HAP-1 (cell line): Measurements from ENCODE around the gene TOGARAM1.

Experiments used
- DNase-seq, 2 experiments: peaks; one replicate each; pipeline ENCODE4 v3.0.0-alpha.2; 2016 to 2020; ENCODE audit warnings: low spot score in 2 of 2
- H3K27me3 ChIP-seq: fragments of 250-450 bp; sonication (Bioruptor Pico); 2 replicates; pipeline ENCODE4 v1.5.1; 2020; ENCODE audit warnings: low read depth, mild to moderate bottlenecking, moderate library complexity
- H3K36me3 ChIP-seq: fragments of 250-450 bp; sonication (Bioruptor Pico); replicated peaks from 2 replicates; pipeline ENCODE4 v1.5.1; 2020; ENCODE audit warnings: mild to moderate bottlenecking
- H3K4me1 ChIP-seq: fragments of 250-450 bp; sonication (Bioruptor Pico); 2 replicates; pipeline ENCODE4 v1.5.1; 2020; ENCODE audit warnings: mild to moderate bottlenecking
- H3K4me3 ChIP-seq: fragments of 250-450 bp; sonication (Bioruptor Pico); 2 replicates; pipeline ENCODE4 v1.5.1; 2020; ENCODE audit warnings: mild to moderate bottlenecking, moderate library complexity
- H3K9me3 ChIP-seq: fragments of 250-450 bp; sonication (Bioruptor Pico); 2 replicates; pipeline ENCODE4 v1.5.1; 2020; ENCODE audit warnings: mild to moderate bottlenecking, moderate library complexity
- in situ Hi-C: fragments of 300-500 bp; cut with MboI; formaldehyde crosslinking; loops from 3 replicates; pipeline ENCODE4 v1.14.3; 2020; ENCODE audit warnings: low sequenced_read_pairs, inconsistent platforms, mixed read lengths

TOGARAM1 gene

GRCh38 chr14:45095143-45095542, 133.2 kb downstream of the TOGARAM1 start:
- Histone ChIP-seq H3K4me1 (peaks cover 17% of the 10 kb centered on the region), H3K9me3 (no peaks in the 10 kb centered on the region), H3K4me3 (no peak overlapping the region), H3K27me3 (no peaks in the 10 kb centered on the region), H3K36me3 (peaks cover 46% of the 10 kb centered on the region)
- in situ Hi-C loops, result no loop called here
- DNase-seq, result no peak

GRCh38 chr14:45096218-45096617, 134.2 kb downstream of the TOGARAM1 start:
- Histone ChIP-seq H3K4me3 (no peak overlapping the region), H3K9me3 (no peaks in the 10 kb centered on the region), H3K36me3 (peaks cover 57% of the 10 kb centered on the region), H3K4me1 (peaks cover 16% of the 10 kb centered on the region), H3K27me3 (no peaks in the 10 kb centered on the region)
- in situ Hi-C loops, result no loop called here
- no peak for DNase-seq

- H3K27me3 ChIP-seq, result no peaks in the 10 kb centered on the region
- in situ Hi-C loops, result no loop called here
- no peak overlapping the region for H3K4me3 ChIP-seq
- peaks cover 69% of the 10 kb centered on the region for H3K36me3 ChIP-seq
- H3K9me3 ChIP-seq, result no peaks in the 10 kb centered on the region
- peak in 1 of 2 experiments; percentile 93 for DNase-seq
- peaks cover 14% of the 10 kb centered on the region for H3K4me1 ChIP-seq
These were observed 141.8 kb downstream of the TOGARAM1 start for GRCh38 chr14:45103806-45104205.

DNA sequence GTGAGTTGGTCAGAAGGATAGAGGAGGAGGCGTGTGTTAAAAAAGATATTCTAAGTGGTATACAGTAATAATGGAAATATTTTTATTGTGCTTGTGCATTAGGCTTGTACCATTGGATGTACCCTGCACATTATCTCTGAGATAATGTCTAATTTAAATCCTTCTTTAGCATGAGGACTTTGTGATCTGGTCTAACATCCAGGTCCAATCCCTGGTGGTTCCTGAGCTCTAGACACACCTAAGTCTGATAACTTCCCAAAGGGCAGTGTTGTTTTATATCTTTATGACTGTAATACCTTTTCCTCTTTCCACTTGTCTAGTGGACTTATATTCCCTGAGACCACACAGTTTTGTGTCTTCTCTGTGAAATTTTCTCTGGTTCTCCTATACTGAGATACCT, 142.6 kb downstream of the TOGARAM1 start:
- no peak for DNase-seq
- Histone ChIP-seq H3K4me3 (no peak overlapping the region), H3K9me3 (no peaks in the 10 kb centered on the region), H3K27me3 (no peaks in the 10 kb centered on the region), H3K4me1 (peaks cover 12% of the 10 kb centered on the region), H3K36me3 (peaks cover 74% of the 10 kb centered on the region)
- in situ Hi-C loops, result no loop called here

DNA sequence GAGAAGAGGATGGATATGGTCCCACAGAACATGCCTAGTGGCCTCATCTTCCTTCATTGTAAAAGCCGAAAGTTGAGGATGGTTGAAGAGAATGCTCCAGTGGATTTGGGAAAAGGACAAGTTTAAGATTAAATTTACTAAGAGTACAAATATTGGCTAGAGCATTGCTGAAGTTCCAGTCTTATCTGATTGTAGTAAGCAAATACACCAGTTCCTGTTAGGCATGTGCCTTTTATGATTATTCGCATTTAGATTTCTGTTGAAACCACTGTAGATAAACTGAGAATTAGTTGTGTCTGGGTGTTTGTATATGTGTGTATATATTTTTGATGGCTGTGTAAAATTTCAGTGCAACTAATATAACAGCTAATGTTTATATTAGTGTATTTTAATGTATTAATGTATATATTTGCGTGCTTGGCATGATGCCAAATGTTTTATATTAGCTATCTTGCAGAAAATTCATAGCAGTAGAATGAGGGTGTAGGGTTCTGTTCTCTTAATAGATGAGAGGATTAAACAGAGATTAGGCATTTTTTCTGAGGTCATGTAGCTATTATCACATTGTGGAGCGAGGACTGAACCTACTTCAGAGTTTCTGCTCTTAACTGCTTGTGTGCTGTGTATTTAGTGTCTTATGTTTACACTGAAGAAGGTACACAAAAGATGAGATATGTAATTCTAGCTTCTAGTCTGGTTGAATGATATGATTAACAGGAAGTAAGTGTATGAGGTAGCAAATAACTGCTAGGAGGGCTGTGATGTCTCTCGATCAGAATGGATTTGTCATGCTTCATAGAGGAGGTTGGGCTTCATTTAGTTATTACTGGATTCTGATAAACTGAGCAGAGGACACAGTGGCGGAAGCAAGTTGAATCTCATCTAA, 151.1 kb downstream of the TOGARAM1 start:
- Histone ChIP-seq H3K27me3 (no peaks in the 10 kb centered on the region), H3K4me3 (no peak overlapping the region), H3K9me3 (no peaks in the 10 kb centered on the region), H3K36me3 (peaks cover 86% of the 10 kb centered on the region), H3K4me1 (peaks cover 7% of the 10 kb centered on the region)
- no peak for DNase-seq
- in situ Hi-C loops, result no loop called here

- DNase-seq, result no peak
- Histone ChIP-seq H3K9me3 (no peaks in the 10 kb centered on the region), H3K4me1 (peaks cover 7% of the 10 kb centered on the region), H3K4me3 (no peak overlapping the region), H3K27me3 (no peaks in the 10 kb centered on the region), H3K36me3 (peaks cover 90% of the 10 kb centered on the region)
- in situ Hi-C loops, result no loop called here
These were observed 152.3 kb downstream of the TOGARAM1 start for GRCh38 chr14:45114327-45114726.

- Histone ChIP-seq H3K4me1 (peaks cover under 1% of the 10 kb centered on the region; the same call in 1 of the 2 replicates), H3K9me3 (no peaks in the 10 kb centered on the region), H3K4me3 (no peak overlapping the region), H3K27me3 (no peaks in the 10 kb centered on the region), H3K36me3 (peaks cover 95% of the 10 kb centered on the region)
- in situ Hi-C loops, result no loop called here
- DNase-seq, result no peak
These were observed 156.6 kb downstream of the TOGARAM1 start for GRCh38 chr14:45118594-45118993.

- no peaks in the 10 kb centered on the region for H3K27me3 ChIP-seq
- H3K4me3 ChIP-seq, result no peak overlapping the region
- no peak for DNase-seq
- H3K36me3 ChIP-seq, result peaks cover 90% of the 10 kb centered on the region
- H3K4me1 ChIP-seq, result no peaks in the 10 kb centered on the region
- in situ Hi-C loops, result no loop called here
- H3K9me3 ChIP-seq, result no peaks in the 10 kb centered on the region
These were observed 158.1 kb downstream of the TOGARAM1 start for GRCh38 chr14:45120096-45120495.

DNA sequence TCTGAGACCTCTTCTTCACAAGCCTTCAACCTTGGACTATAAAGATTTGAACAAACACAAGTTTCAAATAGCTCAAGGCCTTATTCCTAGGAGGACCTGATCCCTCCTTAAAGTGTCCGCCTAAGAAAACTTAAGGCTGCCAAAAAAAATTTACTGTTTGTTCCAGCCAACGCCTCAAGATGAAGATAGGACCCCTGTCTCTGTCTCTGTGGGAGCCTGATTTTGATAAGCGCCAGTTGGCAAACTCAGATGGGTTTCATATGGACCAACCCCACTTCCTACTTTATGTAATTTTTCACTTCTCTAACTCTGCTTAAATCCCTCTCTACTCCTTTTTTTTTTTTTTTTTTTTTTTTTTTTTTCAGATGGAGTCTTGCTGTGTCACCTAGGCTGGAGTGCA, 161.3 kb downstream of the TOGARAM1 start:
- DNase-seq, result no peak
- H3K4me1 ChIP-seq, result no peaks in the 10 kb centered on the region
- in situ Hi-C loops, result no loop called here
- H3K27me3 ChIP-seq, result no peaks in the 10 kb centered on the region
- no peaks in the 10 kb centered on the region for H3K9me3 ChIP-seq
- no peak overlapping the region for H3K4me3 ChIP-seq
- H3K36me3 ChIP-seq, result peaks cover 79% of the 10 kb centered on the region
